HG02759 (cell line): ENCODE data around the gene IFFO2.

Source experiments
- ATAC-seq: cut with Tn5 transposase; IDR thresholded peaks from one replicate; pipeline ENCODE4 v1.9.1; 2021; ENCODE audit warnings: mild to moderate bottlenecking, moderate library complexity; ENCODE audit not compliant: unreplicated experiment

The IFFO2 gene

GRCh38 chr1:18938008-18938706, 18.3 kb downstream of the IFFO2 start:
- no peak for ATAC-seq

DNA sequence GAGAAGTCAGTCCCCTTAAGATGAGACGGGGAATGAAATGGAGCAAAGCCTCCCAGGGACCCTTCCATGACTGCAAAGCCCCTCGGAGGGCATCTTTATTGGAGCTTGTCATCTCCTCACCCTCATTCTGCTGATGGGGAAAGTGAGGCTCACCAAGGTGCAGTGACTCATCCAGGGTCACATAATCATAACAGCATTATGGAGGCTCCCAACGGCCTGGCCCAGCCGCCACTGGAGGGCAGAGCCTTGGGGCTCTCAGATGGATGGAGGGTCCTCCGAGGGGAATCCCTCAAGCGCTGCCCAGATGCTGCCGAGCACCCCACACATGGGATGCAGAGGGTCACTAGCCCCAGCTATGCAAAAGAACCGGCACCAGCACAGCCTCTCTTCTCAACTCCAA, 18.9 kb downstream of the IFFO2 start:
- ATAC-seq = no peak

DNA sequence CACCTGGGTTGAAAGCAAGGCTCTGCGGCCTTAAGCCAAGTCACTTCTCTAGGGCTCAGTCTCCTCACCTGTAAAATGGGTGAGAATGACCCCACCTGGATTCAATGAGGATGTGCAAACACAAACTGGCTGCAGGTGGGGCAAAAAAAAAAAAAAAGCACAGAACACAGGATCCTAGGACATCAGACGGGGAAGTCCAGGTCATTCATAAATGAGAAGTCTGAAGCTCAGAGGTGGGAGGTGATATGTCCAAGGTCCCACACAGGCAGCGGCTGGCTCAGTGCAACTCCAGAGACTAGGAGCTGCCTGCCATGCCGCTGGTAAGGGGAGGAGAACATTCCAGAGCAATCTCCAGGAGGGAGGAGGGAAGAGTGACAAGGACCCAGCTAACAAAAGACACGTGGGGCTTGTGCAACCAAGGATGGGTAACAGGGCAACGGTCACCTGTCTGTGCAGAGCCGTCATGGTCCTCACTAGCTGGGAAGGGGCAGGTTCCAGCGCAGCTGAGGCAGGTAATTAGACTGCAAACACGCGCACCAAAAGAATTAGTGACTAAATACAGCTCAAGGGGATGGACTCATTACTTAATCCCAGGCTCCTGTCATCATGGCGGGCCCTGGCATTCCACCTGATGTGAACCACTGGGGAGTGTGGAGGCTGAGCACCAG, 19.5 kb downstream of the IFFO2 start:
- no peak for ATAC-seq

DNA sequence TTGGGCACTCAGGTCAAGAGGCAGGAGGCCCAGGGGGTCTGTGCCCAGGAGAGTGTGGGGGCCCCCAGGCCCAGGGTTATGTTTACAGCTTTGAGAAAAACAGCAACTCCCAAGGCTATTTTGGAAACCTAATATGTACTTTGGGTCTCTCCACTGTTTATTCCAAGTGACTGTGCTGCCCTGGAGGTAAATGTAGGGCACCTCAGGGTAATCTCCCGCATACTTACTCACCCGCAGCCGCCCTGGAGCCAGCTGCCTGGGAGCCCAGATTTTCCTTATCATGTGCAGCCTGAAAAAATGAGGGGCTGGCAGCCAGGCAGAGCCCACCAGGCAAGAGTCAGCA, 20.0 kb downstream of the IFFO2 start:
- no peak for ATAC-seq

DNA sequence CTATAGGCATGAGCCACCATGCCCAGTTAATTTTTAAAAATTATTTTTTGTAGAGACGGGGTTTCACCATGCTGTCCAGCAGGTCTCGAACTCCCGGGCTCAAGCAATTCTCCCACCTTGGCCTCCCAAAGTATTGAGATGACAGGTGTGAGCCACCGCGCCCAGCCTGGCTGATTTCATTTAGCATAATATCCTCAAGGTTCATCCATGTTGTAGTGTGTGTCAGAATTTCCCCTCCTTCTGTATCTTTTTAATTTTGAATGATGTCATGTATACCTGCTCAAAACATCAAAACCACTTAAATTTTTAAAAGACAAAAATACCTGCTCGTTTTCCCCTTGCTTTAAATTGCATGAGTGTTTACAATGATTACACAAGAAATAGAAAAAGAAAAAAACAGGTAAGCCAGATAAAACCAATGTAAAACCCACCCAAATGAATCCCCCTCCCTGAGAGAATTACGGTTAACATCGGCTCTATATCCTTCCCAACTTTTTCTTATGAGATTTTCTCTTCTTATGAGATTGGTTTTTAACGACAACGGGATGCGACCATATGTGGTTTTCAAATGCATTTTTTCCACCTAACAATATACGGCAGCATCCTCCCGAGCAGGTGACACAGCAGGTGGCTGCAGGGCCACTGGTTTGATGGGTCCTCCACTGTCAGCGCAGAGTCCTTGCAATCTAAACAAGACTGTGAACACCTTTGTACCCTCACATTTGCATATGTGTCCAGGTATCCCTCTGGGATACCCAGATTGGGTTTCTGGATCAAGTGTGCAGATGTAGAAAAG, 22.1 kb downstream of the IFFO2 start:
- ATAC-seq = no peak

- ATAC-seq = no peak
These were observed 23.6 kb downstream of the IFFO2 start for GRCh38 chr1:18932879-18933278.

DNA sequence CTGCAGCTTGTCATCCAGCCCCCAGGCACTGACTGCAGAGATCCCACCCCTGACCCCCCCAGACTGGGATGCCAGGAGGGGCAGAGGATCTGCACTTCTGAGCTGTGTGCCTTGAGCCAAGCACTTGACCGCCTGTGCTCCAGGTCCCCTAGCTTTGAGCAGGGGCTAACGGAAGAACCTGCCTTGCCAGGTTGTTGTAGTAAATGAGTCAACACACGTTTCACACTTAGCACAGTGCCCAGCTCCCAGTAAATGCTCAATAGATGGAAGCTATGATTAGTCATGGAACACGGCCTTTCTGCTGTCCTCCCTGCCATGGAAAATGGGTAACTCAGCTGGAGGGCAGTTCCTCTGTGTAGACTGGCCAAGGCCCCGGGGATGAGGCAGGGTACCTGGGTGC, 24.1 kb downstream of the IFFO2 start:
- ATAC-seq = no peak

GRCh38 chr1:18931730-18932129, 24.7 kb downstream of the IFFO2 start:
- ATAC-seq = no peak

- no peak for ATAC-seq
These were observed 26.8 kb downstream of the IFFO2 start for GRCh38 chr1:18929686-18930085.

- ATAC-seq = no peak
These were observed 27.5 kb downstream of the IFFO2 start for GRCh38 chr1:18928985-18929384.

GRCh38 chr1:18928406-18928805, 28.1 kb downstream of the IFFO2 start:
- ATAC-seq = no peak

GRCh38 chr1:18927654-18928272, 28.7 kb downstream of the IFFO2 start:
- ATAC-seq = peak; percentile 31

DNA sequence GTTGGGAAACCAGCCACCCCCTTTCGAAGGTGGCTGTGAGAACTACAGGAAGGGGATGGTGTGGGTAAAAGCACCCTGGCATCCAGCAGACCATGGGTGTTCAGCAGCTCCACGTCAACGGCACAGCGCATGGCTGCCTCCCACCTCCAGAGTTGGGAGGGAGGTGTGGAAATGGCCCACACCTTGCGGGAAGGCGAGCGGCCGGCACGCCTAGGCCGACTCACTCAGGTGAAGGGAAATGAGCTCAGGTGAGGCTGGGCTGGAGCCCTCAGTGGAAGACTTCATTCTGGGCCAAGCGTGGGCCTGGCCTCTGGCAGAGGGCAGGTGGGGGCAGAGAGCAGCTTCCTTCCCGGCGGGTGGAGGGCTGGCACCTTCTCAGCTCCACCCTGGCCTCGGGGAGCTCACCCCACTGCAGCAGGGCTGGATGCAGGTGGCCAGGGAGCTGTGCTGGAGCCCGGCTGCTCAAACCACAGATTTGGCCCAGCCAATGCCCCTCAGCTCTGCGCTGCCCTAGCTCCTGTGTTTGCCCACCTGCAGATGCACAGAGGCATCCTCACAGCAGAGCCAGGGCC, 29.3 kb downstream of the IFFO2 start:
- ATAC-seq = peak; percentile 27

GRCh38 chr1:18926315-18927081, 30.0 kb downstream of the IFFO2 start:
- peak; percentile 73 for ATAC-seq

GRCh38 chr1:18925279-18925678, 31.2 kb downstream of the IFFO2 start:
- no peak for ATAC-seq

DNA sequence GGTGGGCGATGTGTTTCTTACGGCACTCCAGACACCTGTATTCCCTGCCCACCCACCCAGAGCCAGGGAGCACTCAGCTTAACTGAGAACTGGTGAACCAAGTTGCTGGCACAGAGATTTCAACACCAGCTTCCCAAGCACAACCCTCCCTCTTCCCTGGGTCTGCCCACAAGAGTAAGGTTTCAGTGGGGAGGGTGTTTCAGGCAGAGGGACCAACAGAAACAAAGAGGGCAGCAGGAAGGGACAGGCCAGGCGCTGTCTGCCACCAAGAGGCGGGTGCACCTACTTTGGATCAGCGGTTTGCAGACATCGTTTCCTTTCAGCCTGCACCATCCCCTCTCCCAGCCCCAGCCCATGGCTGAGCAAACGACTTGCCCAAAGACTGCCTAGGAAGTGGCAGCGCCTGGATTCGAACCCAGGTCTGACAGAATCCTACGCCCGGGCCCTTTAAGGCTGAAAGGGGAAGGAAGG, 32.2 kb downstream of the IFFO2 start:
- no peak for ATAC-seq

- no peak for ATAC-seq
These were observed 32.7 kb downstream of the IFFO2 start for GRCh38 chr1:18923756-18924211.

- no peak for ATAC-seq
These were observed 33.4 kb downstream of the IFFO2 start for GRCh38 chr1:18922848-18923755.

DNA sequence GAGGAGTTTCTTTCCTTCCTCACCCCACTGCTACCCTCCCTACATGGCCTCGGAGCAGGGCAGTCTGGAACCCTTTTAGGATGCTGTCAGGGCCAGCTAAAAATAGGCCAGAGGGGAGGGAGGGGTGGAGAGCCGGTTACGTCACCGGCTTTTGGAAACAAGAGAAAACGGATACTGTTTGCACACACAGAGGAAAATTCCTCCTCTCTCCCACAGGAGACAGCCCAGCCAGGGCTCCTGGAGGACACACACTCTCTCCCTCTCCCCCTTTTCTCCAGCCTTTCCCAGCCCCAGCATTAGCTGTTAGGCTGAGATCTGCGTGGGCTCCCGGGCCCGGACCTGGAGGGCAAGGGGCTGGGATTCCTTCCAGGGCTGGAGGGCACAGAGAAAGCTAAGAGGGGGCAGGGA, 34.2 kb downstream of the IFFO2 start:
- ATAC-seq = no peak
